ENCODE measurements around the gene TWIST1. TPM values are rescaled to one million over a fixed set of nuclear protein-coding genes. Genes with fewer than 3 reads are reported as not detected.

TWIST1 gene
- total RNA-seq, 4 donors from 2014 or later, result 13.6 to 45.9 (median 28.4) TPM

DNA sequence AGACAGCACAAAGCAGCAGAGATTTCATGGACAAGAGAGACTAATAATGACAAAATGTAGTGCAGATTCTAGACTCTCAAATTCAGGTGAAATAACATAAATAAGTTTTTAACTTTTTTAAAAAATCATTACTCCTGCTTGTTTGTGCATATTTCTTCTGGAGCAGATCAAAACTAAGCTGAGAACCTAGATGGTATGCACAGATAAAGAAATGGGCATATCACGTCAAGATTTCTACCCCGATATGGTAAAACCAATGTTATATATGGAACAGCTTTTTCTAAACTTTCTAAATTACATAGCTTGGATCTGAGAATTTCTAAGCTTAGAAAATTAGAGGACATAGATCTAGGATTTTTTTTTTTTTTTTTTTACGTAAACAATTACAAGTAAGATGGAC, 18.2 kb downstream of the TWIST1 start:
- 91 to 94% methylated on average over 3 of the region's 3 CpGs for WGBS, 2 donors
- no peak for TF ChIP-seq EP300 (IDR thresholded peaks at IDR 0.05)
- Histone ChIP-seq H3K36me3 (no peaks in the 10 kb centered on the region), H3K4me1 (no peaks in the 10 kb centered on the region), H3K4me3 (no peak overlapping the region), H3K9me3 (no peaks in the 10 kb centered on the region), H3K27me3 (peaks cover 0 to 38% of the 10 kb centered on the region in 2 donors), H3K27ac (no peak overlapping the region)
- DNase-seq (ENCODE audit: low spot score in 2 of 2), result no peak

DNA sequence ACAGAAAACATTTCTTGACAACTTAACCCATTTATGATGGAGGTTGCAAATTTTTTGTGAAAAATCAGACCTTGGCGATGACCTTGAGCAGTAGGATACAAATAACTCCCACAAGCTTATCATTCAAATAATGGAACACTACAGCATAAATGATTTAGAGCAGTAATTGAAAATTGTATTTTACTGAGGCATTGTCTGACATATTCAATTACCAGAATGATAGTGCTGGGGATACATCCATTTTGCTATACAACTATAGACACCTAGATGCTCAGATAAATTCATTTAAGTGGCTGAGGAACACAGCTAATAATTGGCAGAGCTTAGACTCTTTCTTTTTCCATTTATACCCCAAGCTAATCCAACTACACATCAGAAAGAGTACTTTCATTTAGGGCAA, 18.9 kb downstream of the TWIST1 start:
- H3K27ac ChIP-seq, result no peak overlapping the region
- DNase-seq (ENCODE audit: low spot score in 2 of 2), result no peak
- TF ChIP-seq EP300 (IDR thresholded peaks at IDR 0.05) (no peak), POLR2A (IDR thresholded peaks at IDR 0.05) (no peak)
- TF ChIP-seq, protein P1, sequence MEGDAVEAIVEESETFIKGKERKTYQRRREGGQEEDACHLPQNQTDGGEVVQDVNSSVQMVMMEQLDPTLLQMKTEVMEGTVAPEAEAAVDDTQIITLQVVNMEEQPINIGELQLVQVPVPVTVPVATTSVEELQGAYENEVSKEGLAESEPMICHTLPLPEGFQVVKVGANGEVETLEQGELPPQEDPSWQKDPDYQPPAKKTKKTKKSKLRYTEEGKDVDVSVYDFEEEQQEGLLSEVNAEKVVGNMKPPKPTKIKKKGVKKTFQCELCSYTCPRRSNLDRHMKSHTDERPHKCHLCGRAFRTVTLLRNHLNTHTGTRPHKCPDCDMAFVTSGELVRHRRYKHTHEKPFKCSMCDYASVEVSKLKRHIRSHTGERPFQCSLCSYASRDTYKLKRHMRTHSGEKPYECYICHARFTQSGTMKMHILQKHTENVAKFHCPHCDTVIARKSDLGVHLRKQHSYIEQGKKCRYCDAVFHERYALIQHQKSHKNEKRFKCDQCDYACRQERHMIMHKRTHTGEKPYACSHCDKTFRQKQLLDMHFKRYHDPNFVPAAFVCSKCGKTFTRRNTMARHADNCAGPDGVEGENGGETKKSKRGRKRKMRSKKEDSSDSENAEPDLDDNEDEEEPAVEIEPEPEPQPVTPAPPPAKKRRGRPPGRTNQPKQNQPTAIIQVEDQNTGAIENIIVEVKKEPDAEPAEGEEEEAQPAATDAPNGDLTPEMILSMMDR (IDR thresholded peaks at IDR 0.05), result no peak
- no peak overlapping the region for H3K4me3 ChIP-seq
- no peaks in the 10 kb centered on the region for H3K36me3 ChIP-seq
- H3K27me3 ChIP-seq, result peaks cover 0 to 33% of the 10 kb centered on the region in 2 donors
- no peaks in the 10 kb centered on the region for H3K9me3 ChIP-seq
- 92 to 97% methylated on average over 1 of the region's 1 CpG for WGBS, 2 donors
- no peaks in the 10 kb centered on the region for H3K4me1 ChIP-seq

- Histone ChIP-seq H3K27ac (no peak overlapping the region), H3K36me3 (no peaks in the 10 kb centered on the region), H3K4me3 (no peak overlapping the region), H3K27me3 (peaks cover 0 to 22% of the 10 kb centered on the region in 2 donors), H3K9me3 (no peaks in the 10 kb centered on the region), H3K4me1 (no peaks in the 10 kb centered on the region)
- DNase-seq (ENCODE audit: low spot score in 2 of 2), result no peak
- TF ChIP-seq EP300 (IDR thresholded peaks at IDR 0.05), result no peak
- TF ChIP-seq, protein P1 (IDR thresholded peaks at IDR 0.05), result no peak
- TF ChIP-seq POLR2A (IDR thresholded peaks at IDR 0.05), result no peak
- WGBS, 2 donors, result 88 to 89% methylated on average over 9 of the region's 9 CpGs
Observed at GRCh38 chr7:19097165-19098055, 20.0 kb downstream of the TWIST1 start.

DNA sequence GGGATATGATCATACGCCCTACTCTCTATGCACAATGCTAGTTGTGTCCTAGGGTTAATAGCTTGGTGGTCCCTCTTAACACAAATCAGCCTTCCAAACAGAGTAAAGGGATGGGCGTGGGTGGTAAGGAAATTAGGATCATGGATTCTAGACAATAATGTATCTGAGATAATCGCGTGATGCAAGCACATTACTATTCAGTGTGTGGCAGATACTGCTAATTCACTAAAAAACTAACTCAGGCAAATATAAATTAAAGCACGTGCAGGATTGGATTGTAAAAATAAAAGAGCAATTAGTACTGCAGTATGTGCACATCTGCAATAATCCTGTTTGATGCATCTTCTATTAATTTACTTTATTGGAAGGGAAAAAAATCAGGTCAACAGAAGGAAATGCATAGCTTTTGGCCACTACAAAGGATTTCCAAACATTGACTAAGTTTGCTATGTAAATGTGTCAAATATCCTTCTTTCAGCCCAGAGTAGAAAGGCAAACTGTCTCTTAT, 22.0 kb downstream of the TWIST1 start:
- peaks cover 0 to 7% of the 10 kb centered on the region in 2 donors for H3K27me3 ChIP-seq
- WGBS, 2 donors, result 62 to 65% methylated on average over 5 of the region's 5 CpGs
- no peaks in the 10 kb centered on the region for H3K36me3 ChIP-seq
- H3K4me3 ChIP-seq, result no peak overlapping the region
- no peak for TF ChIP-seq EP300 (IDR thresholded peaks at IDR 0.05)
- TF ChIP-seq POLR2A (IDR thresholded peaks at IDR 0.05), result no peak
- TF ChIP-seq, protein P1 (IDR thresholded peaks at IDR 0.05), result no peak
- no peak for DNase-seq (ENCODE audit: low spot score in 2 of 2)
- no peaks in the 10 kb centered on the region for H3K4me1 ChIP-seq
- no peak overlapping the region for H3K27ac ChIP-seq
- no peaks in the 10 kb centered on the region for H3K9me3 ChIP-seq

DNA sequence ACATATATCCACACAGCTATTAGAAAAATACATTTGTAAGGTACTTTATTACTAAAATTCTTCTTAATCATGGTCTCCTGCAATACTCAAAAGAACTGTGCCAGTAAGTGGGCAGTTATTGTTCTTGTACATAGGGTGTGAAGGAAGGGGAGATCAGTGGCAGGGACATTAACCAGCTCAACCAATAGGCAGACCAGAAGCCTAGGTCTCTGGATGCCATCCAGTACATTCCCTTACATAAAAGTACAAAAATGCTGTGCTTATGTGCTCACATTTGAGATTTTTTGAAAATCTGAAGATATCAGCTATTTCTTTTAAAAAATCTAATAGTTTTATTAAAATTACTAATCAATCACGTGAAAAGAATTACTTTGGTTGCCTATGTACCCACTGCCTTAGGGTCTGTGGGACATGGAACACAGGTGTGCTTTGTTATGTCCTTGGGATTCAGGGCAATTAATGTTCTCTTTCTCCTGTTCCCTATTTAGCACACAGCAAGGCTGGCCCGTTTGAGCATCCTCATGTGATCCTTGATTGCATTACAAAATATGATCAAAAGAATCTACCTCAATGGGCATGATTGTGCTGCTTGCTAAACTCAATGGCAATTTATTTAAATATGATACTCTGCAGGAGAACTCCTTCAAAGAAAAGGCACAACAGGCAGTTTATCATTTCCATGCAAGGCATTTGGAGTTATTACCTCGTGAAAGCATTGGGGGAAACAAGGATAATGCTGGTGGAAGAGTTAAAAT, 22.7 kb downstream of the TWIST1 start:
- no peak overlapping the region for H3K27ac ChIP-seq
- H3K36me3 ChIP-seq, result no peaks in the 10 kb centered on the region
- H3K27me3 ChIP-seq, result peaks cover 0 to 7% of the 10 kb centered on the region in 2 donors
- no peak overlapping the region for H3K4me3 ChIP-seq
- TF ChIP-seq EP300 (IDR thresholded peaks at IDR 0.05) (no peak), POLR2A (IDR thresholded peaks at IDR 0.05) (no peak)
- TF ChIP-seq, protein P1 (IDR thresholded peaks at IDR 0.05), result no peak
- WGBS, 2 donors, result 55 to 76% methylated on average over 3 of the region's 3 CpGs
- H3K9me3 ChIP-seq, result no peaks in the 10 kb centered on the region
- DNase-seq (ENCODE audit: low spot score in 2 of 2), result no peak
- no peaks in the 10 kb centered on the region for H3K4me1 ChIP-seq

All from tibial nerve (tissue), 4 donors.